Ovary (tissue), 9 donors: ENCODE measurements around the gene FAM229A. TPM values are rescaled to one million over a fixed set of nuclear protein-coding genes. Genes with fewer than 3 reads are reported as not detected.

ENCODE experiments used
- DNase-seq, 5 donors: peaks; one replicate each; pipeline ENCODE4 v3.0.0-alpha.2; 2019 to 2020
- H3K27ac ChIP-seq, 2 donors: fragments of 200-600 bp; one replicate each; pipeline versions ENCODE4 v1.5.1 to v1.8.0; 2019 to 2022
- H3K27me3 ChIP-seq: fragments of 200-600 bp; one replicate; pipeline ENCODE4 v1.8.0; 2022
- H3K36me3 ChIP-seq: fragments of 200-600 bp; sonication (generic); one replicate; pipeline ENCODE4 v1.5.1; 2019
- H3K4me1 ChIP-seq: one replicate; pipeline ENCODE4 v1.8.1; 2013; ENCODE audit warnings: mild to moderate bottlenecking, moderate library complexity; ENCODE audit not compliant: insufficient read depth
- H3K4me3 ChIP-seq: fragments of 200-600 bp; sonication (generic); one replicate; pipeline ENCODE4 v1.5.1; 2017
- H3K9me3 ChIP-seq, 2 donors: fragments of 200-600 bp in 1 of 2; sonication (generic) in 1 of 2; one replicate each; pipeline versions ENCODE4 v1.5.1 to v1.8.1; 2013 to 2019; ENCODE audit warnings: mild to moderate bottlenecking in 1 of 2, moderate library complexity in 1 of 2
- CTCF ChIP-seq, 3 donors: fragments of 450-650 bp in 2 of 3; fragments of 200-600 bp in 1 of 3; IDR thresholded peaks; one replicate each; pipeline versions ENCODE4 v1.5.1 to v1.8.0; 2016 to 2022; ENCODE audit warnings: antibody characterized with exemption in 3 of 3, mild to moderate bottlenecking in 1 of 3
- EP300 ChIP-seq: sonication (generic); formaldehyde crosslinking; IDR thresholded peaks from one replicate; pipeline ENCODE4 v1.6.1; 2017; ENCODE audit warnings: antibody characterized with exemption
- POLR2A ChIP-seq: fragments of 450-650 bp; IDR thresholded peaks from one replicate; pipeline ENCODE4 v1.6.1; 2017; ENCODE audit warnings: antibody characterized with exemption, mild to moderate bottlenecking, moderate library complexity
- WGBS, 3 donors: extraction: QIAGEN DNeasy Blood & Tissue Kit in 1 of 3; methylation state at CpG; one replicate each; pipeline versions ENCODE4 v1.1.5 to v1.1.7; 2013 to 2017; 5-methylcytosine and 5-hydroxymethylcytosine counted together
- intact Hi-C, 4 donors: fragments of 100-400 bp; cut with DNase I; formaldehyde crosslinking; loops; one replicate each; pipeline versions ENCODE4 v1.11.0 to v1.15.1; 2022 to 2023
- polyA plus RNA-seq, 2 donors: library from polyadenylated mRNA; stranded (reverse); fragments of 200-250 nt in 1 of 2; fragments of 350-450 nt in 1 of 2; fragmentation: Illumina TruSeq in 1 of 2; extraction: RNeasy Lipid Tissue Mini Kit (QIAGEN cat#74804) in 1 of 2; gene quantifications; one replicate each; pipeline ENCODE4 v1.2.3, GENCODE V29; 2013 to 2014
- total RNA-seq, 7 donors: library from RNA; depleted of rRNA in 2 of 7; stranded (reverse); fragments of >200 nt in 2 of 7; fragmentation: NEBNext Ultra II Directional in 3 of 7; extraction: Animal tissue kit (Norgen Biotek cat#: 25700) in 3 of 7; gene quantifications; one replicate each; pipeline versions ENCODE4 v1.1.0 to v1.2.4, GENCODE V29; 2016 to 2023
- donor health status: DM: no; HTN: no; CAD: no; lungs with moderate emphysema.
- donor health status: DM: no; HTN: no; CAD: no.
- donor health status: Bipolar disorder and iron deficiency.
- donor health status: DM: yes; HTN: yes; CAD: no.
- donor health status: DM: no; HTN: no; CAD: no.
- donor health status: DM: yes; HTN: yes; CAD: no.

FAM229A gene
- total and polyA plus RNA-seq, 9 donors, result 3.0 to 27.0 (median 14.0) TPM

DNA sequence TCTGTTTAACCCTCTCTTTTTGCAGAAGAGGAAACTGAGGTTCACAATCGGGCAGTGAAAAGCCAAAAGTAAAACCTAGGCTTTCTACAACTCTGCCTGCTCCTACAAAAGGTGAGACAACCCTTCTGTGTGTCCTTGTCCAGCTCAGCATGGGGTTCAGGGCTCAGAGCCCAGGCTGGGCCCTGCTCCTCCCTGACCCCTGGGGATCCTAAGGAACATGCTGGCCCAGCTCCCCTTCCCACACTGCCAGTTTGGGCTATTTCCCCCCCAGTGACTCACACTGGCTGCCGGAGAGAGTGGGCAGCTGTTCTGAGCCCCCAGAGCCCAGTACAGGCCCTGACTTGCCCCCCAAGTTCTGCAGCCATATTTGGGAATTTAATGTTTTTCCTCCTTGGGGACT lies 8.9 kb downstream of the FAM229A start:
- 9 to 20% (median 11%) methylated on average over 2 of the region's 2 CpGs for WGBS, 3 donors
- DNase-seq, result peak; percentile 53 to 85 (median 71)
- no peak overlapping the region for H3K4me3 ChIP-seq
- peaks cover 24% of the 10 kb centered on the region for H3K4me1 ChIP-seq
- H3K9me3 ChIP-seq, result no peaks in the 10 kb centered on the region
- intact Hi-C loops, result no loop called here
- no peaks in the 10 kb centered on the region for H3K36me3 ChIP-seq
- TF ChIP-seq CTCF (IDR thresholded peaks at IDR 0.05), result no peak
- no peak for TF ChIP-seq EP300
- TF ChIP-seq POLR2A, result no peak
- H3K27ac ChIP-seq, result peak overlapping the region; percentile 90 to 94
- H3K27me3 ChIP-seq, result no peaks in the 10 kb centered on the region

GRCh38 chr1:32352831-32353383 lies 9.4 kb downstream of the FAM229A start:
- peaks cover 24% of the 10 kb centered on the region for H3K4me1 ChIP-seq
- H3K9me3 ChIP-seq, result no peaks in the 10 kb centered on the region
- WGBS, 3 donors, result 19 to 30% (median 30%) methylated on average over 2 of the region's 2 CpGs
- no peaks in the 10 kb centered on the region for H3K36me3 ChIP-seq
- TF ChIP-seq CTCF (IDR thresholded peaks at IDR 0.05) (no peak), EP300 (no peak), POLR2A (no peak)
- DNase-seq, result peak in 1 of 5 donors; percentile 44
- intact Hi-C loops, result no loop called here
- H3K27ac ChIP-seq, result peak overlapping the region; percentile 90 to 94
- H3K4me3 ChIP-seq, result no peak overlapping the region
- H3K27me3 ChIP-seq, result no peaks in the 10 kb centered on the region

DNA sequence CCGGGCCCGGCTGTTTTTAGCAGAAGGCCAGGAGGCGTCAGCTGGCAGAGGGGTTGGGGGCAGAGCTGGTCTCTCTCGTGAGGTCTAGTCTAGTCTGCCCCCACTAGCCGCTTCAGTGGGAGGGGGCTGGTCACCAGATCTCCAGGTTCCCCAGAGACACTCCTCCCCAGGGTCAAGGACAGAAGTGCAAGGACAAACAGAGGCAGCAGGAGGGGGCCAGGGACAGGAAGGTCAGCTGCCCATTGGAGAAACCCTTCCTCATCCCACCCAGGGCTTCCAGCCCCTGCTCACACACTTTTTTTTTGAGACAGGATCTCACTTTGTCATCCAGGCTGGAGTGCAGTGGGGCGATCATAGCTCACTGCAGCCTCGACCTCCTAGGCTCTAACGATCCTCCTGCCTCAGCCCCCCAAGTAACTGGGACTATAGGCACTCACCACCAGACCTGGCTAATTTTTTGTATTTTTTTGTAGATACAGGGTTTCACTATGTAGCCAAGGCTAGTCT lies 10.0 kb downstream of the FAM229A start:
- 14 to 36% (median 16%) methylated on average over 5 to 8 of the region's 8 CpGs for WGBS, 3 donors
- Histone ChIP-seq H3K27ac (peak overlapping the region; percentile 90 to 94), H3K36me3 (no peaks in the 10 kb centered on the region), H3K4me1 (peaks cover 24% of the 10 kb centered on the region), H3K4me3 (peak overlapping the region; percentile 52), H3K9me3 (no peaks in the 10 kb centered on the region), H3K27me3 (no peaks in the 10 kb centered on the region)
- intact Hi-C loops, result no loop called here
- TF ChIP-seq POLR2A (no peak), CTCF (IDR thresholded peaks at IDR 0.05) (no peak), EP300 (no peak)
- DNase-seq, result peak in 1 of 5 donors; percentile 58

- H3K27ac ChIP-seq, result peak overlapping the region; percentile 90 to 94
- H3K27me3 ChIP-seq, result no peaks in the 10 kb centered on the region
- peak overlapping the region; percentile 52 for H3K4me3 ChIP-seq
- no peaks in the 10 kb centered on the region for H3K9me3 ChIP-seq
- intact Hi-C loops, result no loop called here
- DNase-seq, result peak; percentile 95 to 96 (median 96)
- H3K4me1 ChIP-seq, result peaks cover 24% of the 10 kb centered on the region
- WGBS, 3 donors, result 0 to 1% (median 0%) methylated on average over 7 to 75 of the region's 75 CpGs
- TF ChIP-seq CTCF (IDR thresholded peaks at IDR 0.05) (no peak), POLR2A (peak; percentile 95)
- no peaks in the 10 kb centered on the region for H3K36me3 ChIP-seq
Measured at GRCh38 chr1:32351399-32352238, 10.7 kb downstream of the FAM229A start.
